Measurements from ENCODE around the gene PHF23.

PHF23 gene

GRCh38 chr17:7203391-7203790 lies 35.9 kb downstream of the PHF23 start:
- no peak for DNase-seq (ENCODE audit: low spot score)

- no peak for DNase-seq (ENCODE audit: low spot score)
Measured at GRCh38 chr17:7196651-7197401, 42.4 kb downstream of the PHF23 start.

- DNase-seq (ENCODE audit: low spot score): no peak
Measured at GRCh38 chr17:7195971-7196370, 43.3 kb downstream of the PHF23 start.

- no peak for DNase-seq (ENCODE audit: low spot score)
Measured at GRCh38 chr17:7192271-7192937, 46.9 kb downstream of the PHF23 start.

GRCh38 chr17:7191571-7192270 lies 47.5 kb downstream of the PHF23 start:
- peak; percentile 14 for DNase-seq (ENCODE audit: low spot score)

- no peak for DNase-seq (ENCODE audit: low spot score)
Measured at GRCh38 chr17:7191069-7191468, 48.2 kb downstream of the PHF23 start.

- DNase-seq (ENCODE audit: low spot score): no peak
Measured at GRCh38 chr17:7190276-7190917, 48.9 kb downstream of the PHF23 start.

GRCh38 chr17:7186241-7186640 lies 53.0 kb downstream of the PHF23 start:
- no peak for DNase-seq (ENCODE audit: low spot score)
